Measurements from ENCODE around the gene NEURL1B. TPM values are rescaled to one million over a fixed set of nuclear protein-coding genes. Genes with fewer than 3 reads are reported as not detected.

NEURL1B gene
- total and polyA plus RNA-seq, 4 donors = 1.9 to 65.8 (median 24.8) TPM

- H3K9me3 ChIP-seq (ENCODE audit: control insufficient read depth, low read length) = no peaks in the 10 kb centered on the region
- intact Hi-C loops (cut with DNase I) = loop anchor here in 1 of 2 donors (10.0 kb wide), 1 partner anchor 187 kb away; no protein-coding TSS in a partner anchor
- no peaks in the 10 kb centered on the region for H3K36me3 ChIP-seq (ENCODE audit: control insufficient read depth in 1 of 2, insufficient read depth in 2 of 2, low read length in 1 of 2)
- no peaks in the 10 kb centered on the region for H3K4me1 ChIP-seq (ENCODE audit: control insufficient read depth in 1 of 2, insufficient read depth in 2 of 2, low read length in 2 of 2)
- WGBS, 2 donors = 94 to 98% methylated on average over 9 of the region's 9 CpGs
- no peak overlapping the region for H3K27ac ChIP-seq (ENCODE audit: low read depth in 1 of 2, low read length in 2 of 2)
- H3K27me3 ChIP-seq (ENCODE audit: control insufficient read depth in 1 of 2, insufficient read depth in 2 of 2, low read length in 1 of 2) = no peaks in the 10 kb centered on the region
- DNase-seq (peak in 1 of 2 donors; percentile 43), ATAC-seq (ENCODE audit: low FRiP score) (no peak)
- H3K4me3 ChIP-seq (ENCODE audit: low read length in 2 of 2) = no peak overlapping the region
Observed at GRCh38 chr5:172661526-172661925, 20.5 kb downstream of the NEURL1B start.

GRCh38 chr5:172662596-172662995, 21.5 kb downstream of the NEURL1B start:
- intact Hi-C loops (cut with DNase I) = loop anchor here in 1 of 2 donors (10.0 kb wide), 1 partner anchor 188 kb away; no protein-coding TSS in a partner anchor
- Histone ChIP-seq H3K9me3 (ENCODE audit: control insufficient read depth, low read length) (no peaks in the 10 kb centered on the region), H3K4me3 (ENCODE audit: low read length in 2 of 2) (no peak overlapping the region), H3K4me1 (ENCODE audit: control insufficient read depth in 1 of 2, insufficient read depth in 2 of 2, low read length in 2 of 2) (no peaks in the 10 kb centered on the region), H3K27ac (ENCODE audit: low read depth in 1 of 2, low read length in 2 of 2) (no peak overlapping the region), H3K27me3 (ENCODE audit: control insufficient read depth in 1 of 2, insufficient read depth in 2 of 2, low read length in 1 of 2) (no peaks in the 10 kb centered on the region), H3K36me3 (ENCODE audit: control insufficient read depth in 1 of 2, insufficient read depth in 2 of 2, low read length in 1 of 2) (no peaks in the 10 kb centered on the region)
- no peak for ATAC-seq (ENCODE audit: low FRiP score)
- peak in 1 of 2 donors; percentile 28 for DNase-seq
- WGBS, 2 donors = 34 to 40% methylated on average over 2 of the region's 2 CpGs

- Histone ChIP-seq H3K36me3 (ENCODE audit: control insufficient read depth in 1 of 2, insufficient read depth in 2 of 2, low read length in 1 of 2) (no peaks in the 10 kb centered on the region), H3K27ac (ENCODE audit: low read depth in 1 of 2, low read length in 2 of 2) (no peak overlapping the region), H3K27me3 (ENCODE audit: control insufficient read depth in 1 of 2, insufficient read depth in 2 of 2, low read length in 1 of 2) (no peaks in the 10 kb centered on the region), H3K4me3 (ENCODE audit: low read length in 2 of 2) (no peak overlapping the region), H3K4me1 (ENCODE audit: control insufficient read depth in 1 of 2, insufficient read depth in 2 of 2, low read length in 2 of 2) (no peaks in the 10 kb centered on the region), H3K9me3 (ENCODE audit: control insufficient read depth, low read length) (no peaks in the 10 kb centered on the region)
- no peak for DNase-seq
- 71 to 76% methylated on average over 5 of the region's 5 CpGs for WGBS, 2 donors
- no peak for ATAC-seq (ENCODE audit: low FRiP score)
- intact Hi-C loops (cut with DNase I) = loop anchor here in 1 of 2 donors (10.0 kb wide), 1 partner anchor 189 kb away; no protein-coding TSS in a partner anchor
Observed at GRCh38 chr5:172664018-172664417, 23.0 kb downstream of the NEURL1B start.

- Histone ChIP-seq H3K9me3 (ENCODE audit: control insufficient read depth, low read length) (no peaks in the 10 kb centered on the region), H3K4me3 (ENCODE audit: low read length in 2 of 2) (no peak overlapping the region), H3K27ac (ENCODE audit: low read depth in 1 of 2, low read length in 2 of 2) (no peak overlapping the region), H3K36me3 (ENCODE audit: control insufficient read depth in 1 of 2, insufficient read depth in 2 of 2, low read length in 1 of 2) (no peaks in the 10 kb centered on the region), H3K4me1 (ENCODE audit: control insufficient read depth in 1 of 2, insufficient read depth in 2 of 2, low read length in 2 of 2) (no peaks in the 10 kb centered on the region), H3K27me3 (ENCODE audit: control insufficient read depth in 1 of 2, insufficient read depth in 2 of 2, low read length in 1 of 2) (no peaks in the 10 kb centered on the region)
- DNase-seq = peak in 1 of 2 donors; percentile 45
- peak; percentile 34 for ATAC-seq (ENCODE audit: low FRiP score)
- 70 to 75% methylated on average over 16 of the region's 16 CpGs for WGBS, 2 donors
- intact Hi-C loops (cut with DNase I) = loop anchor here in 1 of 2 donors (10.0 kb wide), 1 partner anchor 190 kb away; no protein-coding TSS in a partner anchor
Observed at GRCh38 chr5:172664681-172665541, 23.8 kb downstream of the NEURL1B start.

- peak in 1 of 2 donors; percentile 68 for DNase-seq
- H3K27me3 ChIP-seq (ENCODE audit: control insufficient read depth in 1 of 2, insufficient read depth in 2 of 2, low read length in 1 of 2) = no peaks in the 10 kb centered on the region
- no peak overlapping the region for H3K27ac ChIP-seq (ENCODE audit: low read depth in 1 of 2, low read length in 2 of 2)
- intact Hi-C loops (cut with DNase I) = loop anchor here (2.0 to 10.0 kb wide), 2 partner anchors 31 to 191 kb away; no protein-coding TSS in a partner anchor
- no peaks in the 10 kb centered on the region for H3K9me3 ChIP-seq (ENCODE audit: control insufficient read depth, low read length)
- no peaks in the 10 kb centered on the region for H3K36me3 ChIP-seq (ENCODE audit: control insufficient read depth in 1 of 2, insufficient read depth in 2 of 2, low read length in 1 of 2)
- H3K4me3 ChIP-seq (ENCODE audit: low read length in 2 of 2) = no peak overlapping the region
- WGBS, 2 donors = 27 to 33% methylated on average over 7 of the region's 7 CpGs
- H3K4me1 ChIP-seq (ENCODE audit: control insufficient read depth in 1 of 2, insufficient read depth in 2 of 2, low read length in 2 of 2) = no peaks in the 10 kb centered on the region
- ATAC-seq (ENCODE audit: low FRiP score) = peak; percentile 67
Observed at GRCh38 chr5:172666251-172666650, 25.2 kb downstream of the NEURL1B start.

- intact Hi-C loops (cut with DNase I) = loop anchor here (2.0 to 10.0 kb wide), 2 partner anchors 29 to 193 kb away; no protein-coding TSS in a partner anchor
- no peaks in the 10 kb centered on the region for H3K27me3 ChIP-seq (ENCODE audit: control insufficient read depth in 1 of 2, insufficient read depth in 2 of 2, low read length in 1 of 2)
- WGBS, 2 donors = 69 to 72% methylated on average over 7 of the region's 7 CpGs
- no peaks in the 10 kb centered on the region for H3K4me1 ChIP-seq (ENCODE audit: control insufficient read depth in 1 of 2, insufficient read depth in 2 of 2, low read length in 2 of 2)
- DNase-seq = no peak
- H3K4me3 ChIP-seq (ENCODE audit: low read length in 2 of 2) = no peak overlapping the region
- H3K36me3 ChIP-seq (ENCODE audit: control insufficient read depth in 1 of 2, insufficient read depth in 2 of 2, low read length in 1 of 2) = no peaks in the 10 kb centered on the region
- no peak for ATAC-seq (ENCODE audit: low FRiP score)
- no peaks in the 10 kb centered on the region for H3K9me3 ChIP-seq (ENCODE audit: control insufficient read depth, low read length)
- no peak overlapping the region for H3K27ac ChIP-seq (ENCODE audit: low read depth in 1 of 2, low read length in 2 of 2)
Observed at GRCh38 chr5:172667786-172668593, 26.9 kb downstream of the NEURL1B start.

DNA sequence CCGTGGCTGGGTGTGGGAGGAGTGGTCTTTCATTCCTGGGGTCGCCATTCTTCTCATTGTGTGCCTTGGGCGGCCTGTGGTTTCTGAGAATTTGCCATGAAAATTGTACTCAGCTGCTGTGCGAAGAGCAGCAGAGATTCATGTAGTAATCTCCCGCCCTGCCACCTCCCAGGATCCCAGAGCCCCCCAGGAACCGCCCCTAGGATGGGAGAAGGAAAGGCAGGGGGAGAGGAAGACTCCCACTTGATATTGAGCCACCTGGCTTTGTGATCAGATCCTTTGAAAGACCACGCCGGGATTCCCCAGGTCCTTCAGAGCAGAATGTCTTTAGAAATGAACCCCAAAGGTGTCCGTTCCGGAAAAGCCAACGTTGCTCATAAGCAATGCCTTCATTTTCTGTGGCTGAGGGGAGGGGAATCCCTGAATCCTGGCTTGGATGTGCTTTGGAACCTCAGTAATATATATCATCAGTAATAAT, 27.6 kb downstream of the NEURL1B start:
- Histone ChIP-seq H3K36me3 (ENCODE audit: control insufficient read depth in 1 of 2, insufficient read depth in 2 of 2, low read length in 1 of 2) (no peaks in the 10 kb centered on the region), H3K4me3 (ENCODE audit: low read length in 2 of 2) (no peak overlapping the region), H3K9me3 (ENCODE audit: control insufficient read depth, low read length) (no peaks in the 10 kb centered on the region), H3K27me3 (ENCODE audit: control insufficient read depth in 1 of 2, insufficient read depth in 2 of 2, low read length in 1 of 2) (no peaks in the 10 kb centered on the region), H3K27ac (ENCODE audit: low read depth in 1 of 2, low read length in 2 of 2) (no peak overlapping the region), H3K4me1 (ENCODE audit: control insufficient read depth in 1 of 2, insufficient read depth in 2 of 2, low read length in 2 of 2) (no peaks in the 10 kb centered on the region)
- WGBS, 2 donors = 67 to 70% methylated on average over 11 of the region's 11 CpGs
- intact Hi-C loops (cut with DNase I) = loop anchor here in 1 of 2 donors (10.0 kb wide), 1 partner anchor 194 kb away; no protein-coding TSS in a partner anchor
- DNase-seq = peak in 1 of 2 donors; percentile 33
- ATAC-seq (ENCODE audit: low FRiP score) = no peak

GRCh38 chr5:172669386-172670004, 28.4 kb downstream of the NEURL1B start:
- Histone ChIP-seq H3K4me1 (ENCODE audit: control insufficient read depth in 1 of 2, insufficient read depth in 2 of 2, low read length in 2 of 2) (no peaks in the 10 kb centered on the region), H3K9me3 (ENCODE audit: control insufficient read depth, low read length) (no peaks in the 10 kb centered on the region), H3K27me3 (ENCODE audit: control insufficient read depth in 1 of 2, insufficient read depth in 2 of 2, low read length in 1 of 2) (no peaks in the 10 kb centered on the region), H3K27ac (ENCODE audit: low read depth in 1 of 2, low read length in 2 of 2) (no peak overlapping the region), H3K4me3 (ENCODE audit: low read length in 2 of 2) (no peak overlapping the region), H3K36me3 (ENCODE audit: control insufficient read depth in 1 of 2, insufficient read depth in 2 of 2, low read length in 1 of 2) (no peaks in the 10 kb centered on the region)
- intact Hi-C loops (cut with DNase I) = loop anchor here in 1 of 2 donors (10.0 kb wide), 1 partner anchor 195 kb away; no protein-coding TSS in a partner anchor
- ATAC-seq (ENCODE audit: low FRiP score) (no peak), DNase-seq (peak in 1 of 2 donors; percentile 61)
- WGBS, 2 donors = 74 to 82% methylated on average over 45 of the region's 45 CpGs
